ENCODE results near the gene CSNK2A3.
A peak's percentile ranks its signal among the peaks of the same experiment; 100 is the strongest.

The CSNK2A3 gene

GRCh38 chr11:11348303-11348702 lies 4.7 kb downstream of the CSNK2A3 start:
- H3K36me3 ChIP-seq (ENCODE audit: control insufficient read depth in 1 of 2, insufficient read depth in 2 of 2, low read depth in 1 of 2, low read length in 2 of 2): no peaks in the 10 kb centered on the region
- H3K14ac ChIP-seq (ENCODE audit: low read length in 2 of 2): no peak overlapping the region
- H3K4me1 ChIP-seq (ENCODE audit: control insufficient read depth, insufficient read depth, low read depth, low read length): peaks cover 4% of the 10 kb centered on the region
- peak overlapping the region in 1 of 2 experiments; percentile 82 for H2BK12ac ChIP-seq (ENCODE audit: low read length in 2 of 2)
- WGBS: 86% methylated on average over 5 of the region's 5 CpGs
- H3K4me3 ChIP-seq (ENCODE audit: insufficient read depth in 1 of 2, low read depth in 1 of 2, low read length in 2 of 2): no peak overlapping the region
- no peak overlapping the region for H3K23ac ChIP-seq (ENCODE audit: low read length in 2 of 2)
- no peak overlapping the region for H3K4me2 ChIP-seq (ENCODE audit: low read length, poor library complexity, severe bottlenecking)
- H3K79me1 ChIP-seq (replicated peaks; ENCODE audit: low read length, poor library complexity, severe bottlenecking): no peaks in the 10 kb centered on the region
- DNase-seq: no peak
- peak overlapping the region in 1 of 2 experiments; percentile 57 for H3K18ac ChIP-seq (ENCODE audit: low read depth in 1 of 2, low read length in 2 of 2)
- H2BK120ac ChIP-seq (ENCODE audit: low read depth, low read length): no peak overlapping the region
- peak overlapping the region; percentile 65 for H4K91ac ChIP-seq (ENCODE audit: low read length)
- no peak overlapping the region for H3K4ac ChIP-seq (ENCODE audit: low read depth in 1 of 2, low read length in 2 of 2)
- H3K27me3 ChIP-seq (ENCODE audit: control insufficient read depth in 1 of 2, insufficient read depth in 1 of 2, low read length in 2 of 2): peaks cover 17 to 28% of the 10 kb centered on the region in 2 experiments
- no peak overlapping the region for H2AFZ ChIP-seq (ENCODE audit: low read depth, low read length)
- H3K9me3 ChIP-seq (ENCODE audit: control insufficient read depth, low read length): no peaks in the 10 kb centered on the region
- H4K8ac ChIP-seq (ENCODE audit: low read length): peak overlapping the region; percentile 28
- no peak overlapping the region for H2BK5ac ChIP-seq (ENCODE audit: low read depth, low read length, poor library complexity, severe bottlenecking)
- H2AK5ac ChIP-seq (ENCODE audit: low read length, severe bottlenecking): no peak overlapping the region
- H3K9ac ChIP-seq (ENCODE audit: low read length): no peak overlapping the region
- H3K27ac ChIP-seq (ENCODE audit: low read length, poor library complexity, severe bottlenecking): no peak overlapping the region
- peak overlapping the region; percentile 61 for H2BK15ac ChIP-seq (ENCODE audit: low read depth, poor library complexity, severe bottlenecking)

DNA sequence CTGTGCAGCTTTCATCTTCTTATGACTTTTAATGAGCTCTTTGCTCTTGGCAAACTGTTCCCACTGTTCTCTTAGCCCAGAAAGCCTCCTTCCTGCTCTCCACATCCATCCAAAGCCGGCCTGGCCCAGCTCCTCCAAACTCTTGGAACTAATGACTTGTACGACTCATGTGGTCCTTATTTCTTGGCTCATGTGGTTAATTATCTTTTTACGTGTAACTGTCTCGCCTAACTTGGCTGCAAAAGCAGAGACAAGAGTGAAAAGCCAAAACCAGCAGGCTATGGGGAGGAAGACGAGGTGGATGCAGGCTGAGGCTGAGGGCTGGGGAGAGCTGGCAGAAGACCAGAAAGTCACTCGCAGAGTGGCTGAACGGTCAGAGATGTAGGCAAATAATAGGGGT lies 5.5 kb downstream of the CSNK2A3 start:
- H2AK5ac ChIP-seq (ENCODE audit: low read length, severe bottlenecking): no peak overlapping the region
- H3K9me3 ChIP-seq (ENCODE audit: control insufficient read depth, low read length): no peaks in the 10 kb centered on the region
- DNase-seq: no peak
- no peak overlapping the region for H2BK15ac ChIP-seq (ENCODE audit: low read depth, poor library complexity, severe bottlenecking)
- no peak overlapping the region for H3K27ac ChIP-seq (ENCODE audit: low read length, poor library complexity, severe bottlenecking)
- no peak overlapping the region for H4K8ac ChIP-seq (ENCODE audit: low read length)
- peaks cover 17 to 28% of the 10 kb centered on the region in 2 experiments for H3K27me3 ChIP-seq (ENCODE audit: control insufficient read depth in 1 of 2, insufficient read depth in 1 of 2, low read length in 2 of 2)
- no peak overlapping the region for H2BK5ac ChIP-seq (ENCODE audit: low read depth, low read length, poor library complexity, severe bottlenecking)
- H3K4me2 ChIP-seq (ENCODE audit: low read length, poor library complexity, severe bottlenecking): no peak overlapping the region
- H2BK12ac ChIP-seq (ENCODE audit: low read length in 2 of 2): no peak overlapping the region
- H3K4me1 ChIP-seq (ENCODE audit: control insufficient read depth, insufficient read depth, low read depth, low read length): peaks cover 4% of the 10 kb centered on the region
- H2BK120ac ChIP-seq (ENCODE audit: low read depth, low read length): no peak overlapping the region
- H3K14ac ChIP-seq (ENCODE audit: low read length in 2 of 2): no peak overlapping the region
- H3K23ac ChIP-seq (ENCODE audit: low read length in 2 of 2): no peak overlapping the region
- H3K4me3 ChIP-seq (ENCODE audit: insufficient read depth in 1 of 2, low read depth in 1 of 2, low read length in 2 of 2): no peak overlapping the region
- H3K9ac ChIP-seq (ENCODE audit: low read length): no peak overlapping the region
- H3K18ac ChIP-seq (ENCODE audit: low read depth in 1 of 2, low read length in 2 of 2): no peak overlapping the region
- no peak overlapping the region for H2AFZ ChIP-seq (ENCODE audit: low read depth, low read length)
- no peaks in the 10 kb centered on the region for H3K79me1 ChIP-seq (replicated peaks; ENCODE audit: low read length, poor library complexity, severe bottlenecking)
- H3K4ac ChIP-seq (ENCODE audit: low read depth in 1 of 2, low read length in 2 of 2): no peak overlapping the region
- no peak overlapping the region for H4K91ac ChIP-seq (ENCODE audit: low read length)
- 86% methylated on average over 5 of the region's 7 CpGs for WGBS
- no peaks in the 10 kb centered on the region for H3K36me3 ChIP-seq (ENCODE audit: control insufficient read depth in 1 of 2, insufficient read depth in 2 of 2, low read depth in 1 of 2, low read length in 2 of 2)

DNA sequence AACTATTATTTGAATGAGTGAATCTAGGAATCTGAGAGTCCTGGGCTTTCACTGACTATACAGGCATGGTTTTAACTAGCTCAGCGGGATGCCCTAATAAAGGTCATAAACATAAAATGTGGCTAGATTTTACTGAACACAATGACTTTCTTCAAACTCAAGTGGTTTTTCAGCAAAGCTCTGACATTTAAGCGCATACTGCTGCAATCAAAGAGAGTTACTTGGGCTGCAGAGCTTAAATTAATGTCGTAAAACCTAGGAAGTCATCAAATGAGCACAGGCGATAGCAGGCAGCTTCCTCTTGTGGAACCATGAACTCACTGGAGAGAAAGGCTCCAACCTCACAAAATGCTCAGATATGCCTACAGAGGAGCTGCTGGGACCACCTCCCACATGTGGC lies 6.7 kb downstream of the CSNK2A3 start:
- H2BK120ac ChIP-seq (ENCODE audit: low read depth, low read length): no peak overlapping the region
- no peak overlapping the region for H4K8ac ChIP-seq (ENCODE audit: low read length)
- no peak overlapping the region for H3K27ac ChIP-seq (ENCODE audit: low read length, poor library complexity, severe bottlenecking)
- no peak overlapping the region for H3K4me2 ChIP-seq (ENCODE audit: low read length, poor library complexity, severe bottlenecking)
- no peak overlapping the region for H2BK5ac ChIP-seq (ENCODE audit: low read depth, low read length, poor library complexity, severe bottlenecking)
- no peaks in the 10 kb centered on the region for H3K36me3 ChIP-seq (ENCODE audit: control insufficient read depth in 1 of 2, insufficient read depth in 2 of 2, low read depth in 1 of 2, low read length in 2 of 2)
- H3K14ac ChIP-seq (ENCODE audit: low read length in 2 of 2): no peak overlapping the region
- H3K18ac ChIP-seq (ENCODE audit: low read depth in 1 of 2, low read length in 2 of 2): no peak overlapping the region
- no peak overlapping the region for H2AFZ ChIP-seq (ENCODE audit: low read depth, low read length)
- H3K4me1 ChIP-seq (ENCODE audit: control insufficient read depth, insufficient read depth, low read depth, low read length): peaks cover 4% of the 10 kb centered on the region
- H3K4ac ChIP-seq (ENCODE audit: low read depth in 1 of 2, low read length in 2 of 2): no peak overlapping the region
- no peak overlapping the region for H3K4me3 ChIP-seq (ENCODE audit: insufficient read depth in 1 of 2, low read depth in 1 of 2, low read length in 2 of 2)
- no peak overlapping the region for H2AK5ac ChIP-seq (ENCODE audit: low read length, severe bottlenecking)
- no peak overlapping the region for H3K9ac ChIP-seq (ENCODE audit: low read length)
- H2BK15ac ChIP-seq (ENCODE audit: low read depth, poor library complexity, severe bottlenecking): no peak overlapping the region
- no peak for DNase-seq
- no peak overlapping the region for H4K91ac ChIP-seq (ENCODE audit: low read length)
- H2BK12ac ChIP-seq (ENCODE audit: low read length in 2 of 2): no peak overlapping the region
- H3K27me3 ChIP-seq (ENCODE audit: control insufficient read depth in 1 of 2, insufficient read depth in 1 of 2, low read length in 2 of 2): peaks cover 18 to 35% of the 10 kb centered on the region in 2 experiments
- no peak overlapping the region for H3K23ac ChIP-seq (ENCODE audit: low read length in 2 of 2)
- 85% methylated on average over 4 of the region's 4 CpGs for WGBS
- no peaks in the 10 kb centered on the region for H3K79me1 ChIP-seq (replicated peaks; ENCODE audit: low read length, poor library complexity, severe bottlenecking)
- H3K9me3 ChIP-seq (ENCODE audit: control insufficient read depth, low read length): no peaks in the 10 kb centered on the region

- Histone ChIP-seq H4K91ac (ENCODE audit: low read length) (no peak overlapping the region), H2BK12ac (ENCODE audit: low read length in 2 of 2) (no peak overlapping the region), H3K36me3 (ENCODE audit: control insufficient read depth in 1 of 2, insufficient read depth in 2 of 2, low read depth in 1 of 2, low read length in 2 of 2) (no peaks in the 10 kb centered on the region), H2AK5ac (ENCODE audit: low read length, severe bottlenecking) (no peak overlapping the region), H3K14ac (ENCODE audit: low read length in 2 of 2) (no peak overlapping the region), H3K18ac (ENCODE audit: low read depth in 1 of 2, low read length in 2 of 2) (no peak overlapping the region), H3K27ac (ENCODE audit: low read length, poor library complexity, severe bottlenecking) (no peak overlapping the region), H2AFZ (ENCODE audit: low read depth, low read length) (no peak overlapping the region), H3K23ac (ENCODE audit: low read length in 2 of 2) (no peak overlapping the region), H3K4me1 (ENCODE audit: control insufficient read depth, insufficient read depth, low read depth, low read length) (peaks cover 1% of the 10 kb centered on the region), H2BK5ac (ENCODE audit: low read depth, low read length, poor library complexity, severe bottlenecking) (no peak overlapping the region), H2BK120ac (ENCODE audit: low read depth, low read length) (no peak overlapping the region), H4K8ac (ENCODE audit: low read length) (no peak overlapping the region), H3K4me3 (ENCODE audit: insufficient read depth in 1 of 2, low read depth in 1 of 2, low read length in 2 of 2) (no peak overlapping the region), H3K79me1 (replicated peaks; ENCODE audit: low read length, poor library complexity, severe bottlenecking) (no peaks in the 10 kb centered on the region), H3K9me3 (ENCODE audit: control insufficient read depth, low read length) (no peaks in the 10 kb centered on the region), H3K4me2 (ENCODE audit: low read length, poor library complexity, severe bottlenecking) (no peak overlapping the region), H2BK15ac (ENCODE audit: low read depth, poor library complexity, severe bottlenecking) (no peak overlapping the region), H3K9ac (ENCODE audit: low read length) (no peak overlapping the region), H3K4ac (ENCODE audit: low read depth in 1 of 2, low read length in 2 of 2) (no peak overlapping the region), H3K27me3 (ENCODE audit: control insufficient read depth in 1 of 2, insufficient read depth in 1 of 2, low read length in 2 of 2) (peaks cover 24 to 35% of the 10 kb centered on the region in 2 experiments)
- WGBS: 91% methylated on average over 1 of the region's 1 CpG
- DNase-seq: no peak
Measured at GRCh38 chr11:11345099-11345498, 8.0 kb downstream of the CSNK2A3 start.
